ENCODE results near the gene CD302. TPM values are rescaled to one million over a fixed set of nuclear protein-coding genes. Genes with fewer than 3 reads are reported as not detected.
A peak's percentile ranks its signal among the peaks of the same experiment; 100 is the strongest.

The CD302 gene, protein sequence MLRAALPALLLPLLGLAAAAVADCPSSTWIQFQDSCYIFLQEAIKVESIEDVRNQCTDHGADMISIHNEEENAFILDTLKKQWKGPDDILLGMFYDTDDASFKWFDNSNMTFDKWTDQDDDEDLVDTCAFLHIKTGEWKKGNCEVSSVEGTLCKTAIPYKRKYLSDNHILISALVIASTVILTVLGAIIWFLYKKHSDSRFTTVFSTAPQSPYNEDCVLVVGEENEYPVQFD
- total RNA-seq (2022) = 0.12 and 0.21 TPM in 2 replicates
- percentile 19 among the genes with signal in this experiment for Bru-seq, nascent RNA
- percentile 31 among the genes with signal in this experiment for BruChase-seq, experiment 1, labeled RNA remaining after a 6-hour chase
- BruChase-seq, experiment 2, labeled RNA remaining after a 2-hour chase = percentile 22 among the genes with signal in this experiment
- long read RNA-seq = 0 reads

GRCh38 chr2:159797543-159798375 is at the start of gene CD302:
Gene CD302 (minus strand): TSS chr2:159798208. CDS start chr2:159798198, 10 bp downstream.
- no peaks in the 10 kb centered on the region for H3K9me3 Mint-ChIP-seq (ENCODE audit: unreplicated experiment)
- peaks cover 47% of the 10 kb centered on the region for H3K27me3 Mint-ChIP-seq (ENCODE audit: insufficient read depth, unreplicated experiment)
- no peak for TF ChIP-seq CTCF (IDR thresholded peaks at IDR 0.05; ENCODE audit: unreplicated experiment)
- CTCF ChIA-PET = interaction anchor here (0.7 kb wide), 1 partner anchor 279 kb away, joined by 5 read pairs; no protein-coding TSS in a partner anchor
- no peak within 1 kb of the TSS for H3K27ac Mint-ChIP-seq (ENCODE audit: low read depth, unreplicated experiment)
- intact Hi-C loops (cut with micrococcal nuclease) = no loop called here
- peak within 1 kb of the TSS; percentile 65 for H3K4me3 Mint-ChIP-seq (ENCODE audit: unreplicated experiment)
- peaks cover 7% of the 10 kb centered on the region for H3K36me3 Mint-ChIP-seq (ENCODE audit: insufficient read depth, unreplicated experiment)
- no peak for DNase-seq (ENCODE audit: unreplicated experiment)
- BruUV-seq (replicated peaks) = no TSS peak
- POLR2A ChIA-PET = no interaction called here
- H3K4me1 Mint-ChIP-seq (ENCODE audit: insufficient read depth, unreplicated experiment) = no peaks in the 10 kb centered on the region

GRCh38 chr2:159846564-159846963 is 48.6 kb upstream of the CD302 start:
- CTCF ChIA-PET = no interaction called here
- no peaks in the 10 kb centered on the region for H3K9me3 Mint-ChIP-seq (ENCODE audit: unreplicated experiment)
- no peak overlapping the region for H3K4me3 Mint-ChIP-seq (ENCODE audit: unreplicated experiment)
- H3K4me1 Mint-ChIP-seq (ENCODE audit: insufficient read depth, unreplicated experiment) = no peaks in the 10 kb centered on the region
- DNase-seq (ENCODE audit: unreplicated experiment) = no peak
- no peaks in the 10 kb centered on the region for H3K27me3 Mint-ChIP-seq (ENCODE audit: insufficient read depth, unreplicated experiment)
- H3K36me3 Mint-ChIP-seq (ENCODE audit: insufficient read depth, unreplicated experiment) = no peaks in the 10 kb centered on the region
- TF ChIP-seq CTCF (IDR thresholded peaks at IDR 0.05; ENCODE audit: unreplicated experiment) = no peak
- no TSS peak for BruUV-seq (replicated peaks)
- H3K27ac Mint-ChIP-seq (ENCODE audit: low read depth, unreplicated experiment) = no peak overlapping the region
- intact Hi-C loops (cut with micrococcal nuclease) = no loop called here
- POLR2A ChIA-PET = interaction anchor here (0.7 kb wide), 1 partner anchor 943 kb away, joined by 3 read pairs; no protein-coding TSS in a partner anchor

- no TSS peak for BruUV-seq (replicated peaks)
- no peaks in the 10 kb centered on the region for H3K36me3 Mint-ChIP-seq (ENCODE audit: insufficient read depth, unreplicated experiment)
- no peak overlapping the region for H3K4me3 Mint-ChIP-seq (ENCODE audit: unreplicated experiment)
- ChIA-PET CTCF (interaction anchor here (0.6 kb wide), 1 partner anchor 400 kb away, joined by 4 read pairs; no protein-coding TSS in a partner anchor), POLR2A (interaction anchor here (0.6 to 0.7 kb wide), 2 partner anchors 25 to 1360 kb away, joined by 3 read pairs; no protein-coding TSS in a partner anchor)
- no peaks in the 10 kb centered on the region for H3K4me1 Mint-ChIP-seq (ENCODE audit: insufficient read depth, unreplicated experiment)
- H3K27me3 Mint-ChIP-seq (ENCODE audit: insufficient read depth, unreplicated experiment) = no peaks in the 10 kb centered on the region
- DNase-seq (ENCODE audit: unreplicated experiment) = no peak
- intact Hi-C loops (cut with micrococcal nuclease) = no loop called here
- H3K27ac Mint-ChIP-seq (ENCODE audit: low read depth, unreplicated experiment) = no peak overlapping the region
- H3K9me3 Mint-ChIP-seq (ENCODE audit: unreplicated experiment) = no peaks in the 10 kb centered on the region
- no peak for TF ChIP-seq CTCF (IDR thresholded peaks at IDR 0.05; ENCODE audit: unreplicated experiment)
These were observed 42.6 kb upstream of the CD302 start for GRCh38 chr2:159840616-159841015.

- no peak overlapping the region for H3K27ac Mint-ChIP-seq (ENCODE audit: low read depth, unreplicated experiment)
- ChIA-PET CTCF (interaction anchor here (0.6 kb wide), 1 partner anchor 9 kb away, joined by 3 read pairs; no protein-coding TSS in a partner anchor), POLR2A (no interaction called here)
- H3K36me3 Mint-ChIP-seq (ENCODE audit: insufficient read depth, unreplicated experiment) = peaks cover 2% of the 10 kb centered on the region
- H3K27me3 Mint-ChIP-seq (ENCODE audit: insufficient read depth, unreplicated experiment) = no peaks in the 10 kb centered on the region
- intact Hi-C loops (cut with micrococcal nuclease) = no loop called here
- H3K4me3 Mint-ChIP-seq (ENCODE audit: unreplicated experiment) = no peak overlapping the region
- no TSS peak for BruUV-seq (replicated peaks)
- DNase-seq (ENCODE audit: unreplicated experiment) = no peak
- no peak for TF ChIP-seq CTCF (IDR thresholded peaks at IDR 0.05; ENCODE audit: unreplicated experiment)
- H3K9me3 Mint-ChIP-seq (ENCODE audit: unreplicated experiment) = no peaks in the 10 kb centered on the region
- no peaks in the 10 kb centered on the region for H3K4me1 Mint-ChIP-seq (ENCODE audit: insufficient read depth, unreplicated experiment)
These were observed 34.9 kb upstream of the CD302 start for GRCh38 chr2:159832858-159833257.

All from MCF 10A (cell line).